IPS DF 19.7 (cell line): Measurements from ENCODE around the gene DDI2.
"Not testable (repeated sequence)": the region's sequence is repeated elsewhere in the genome, so short reads cannot be mapped to it uniquely, and the experiment has no call there.

ENCODE experiments used
- DNase-seq: peaks from one replicate; pipeline ENCODE4 v3.0.0-alpha.2; 2013; ENCODE audit warnings: low read depth, low spot score

The DDI2 gene

GRCh38 chr1:15678578-15678977 is 61.3 kb downstream of the DDI2 start:
- peak; percentile 57 for DNase-seq

GRCh38 chr1:15680131-15680530 is 62.9 kb downstream of the DDI2 start:
- no peak for DNase-seq

GRCh38 chr1:15680561-15681348 is 63.5 kb downstream of the DDI2 start:
- DNase-seq = no peak

GRCh38 chr1:15681349-15682292 is 64.4 kb downstream of the DDI2 start:
- DNase-seq = no peak

GRCh38 chr1:15682936-15683341 is 65.7 kb downstream of the DDI2 start:
- no peak for DNase-seq

GRCh38 chr1:15683345-15684039 is 66.2 kb downstream of the DDI2 start:
- DNase-seq = no peak

GRCh38 chr1:15684042-15684461 is 66.8 kb downstream of the DDI2 start, which contains the start of gene PLEKHM2:
PLEKHM2 (plus strand) TSS chr1:15684320; CDS start chr1:15684559, 239 bp downstream.
- no peak for DNase-seq

GRCh38 chr1:15684468-15685291 is 67.4 kb downstream of the DDI2 start:
- DNase-seq = no peak

- no peak for DNase-seq
Measured at GRCh38 chr1:15685820-15686219, 68.6 kb downstream of the DDI2 start.

GRCh38 chr1:15687446-15687845 is 70.2 kb downstream of the DDI2 start:
- no peak for DNase-seq

- DNase-seq = no peak
Measured at GRCh38 chr1:15690317-15690716, 73.1 kb downstream of the DDI2 start.

GRCh38 chr1:15691434-15692032 is 74.3 kb downstream of the DDI2 start:
- DNase-seq = no peak

GRCh38 chr1:15692121-15692682 is 74.9 kb downstream of the DDI2 start:
- no peak for DNase-seq

GRCh38 chr1:15693371-15693770 is 76.1 kb downstream of the DDI2 start:
- DNase-seq = no peak

- no peak for DNase-seq
Measured at GRCh38 chr1:15696956-15697521, 79.8 kb downstream of the DDI2 start.

- no peak for DNase-seq
Measured at GRCh38 chr1:15698201-15698600, 80.9 kb downstream of the DDI2 start.

GRCh38 chr1:15699321-15699720 is 82.1 kb downstream of the DDI2 start:
- not testable (repeated sequence) for DNase-seq

- DNase-seq = no peak
Measured at GRCh38 chr1:15700508-15700907, 83.2 kb downstream of the DDI2 start.

- DNase-seq = no peak
Measured at GRCh38 chr1:15701784-15702183, 84.5 kb downstream of the DDI2 start.
